ENCODE data around the gene TMED8. TPM values are rescaled to one million over a fixed set of nuclear protein-coding genes. Genes with fewer than 3 reads are reported as not detected.

TMED8 gene
- total RNA-seq, 1 experiment from 2014 or later = 21.2 TPM

- CTCF ChIA-PET = no interaction called here
- Histone ChIP-seq H3K9me2 (ENCODE audit: insufficient read depth) (no peaks in the 10 kb centered on the region), H3K4me1 (ENCODE audit: control insufficient read depth in 1 of 2, insufficient read depth in 2 of 2, low read length in 2 of 2) (peaks cover 3 to 5% of the 10 kb centered on the region in 2 experiments), H3K9ac (ENCODE audit: low read length) (no peak overlapping the region), H3K4me2 (ENCODE audit: low read length) (no peak overlapping the region), H3K27me3 (ENCODE audit: insufficient read depth, low read length) (no peaks in the 10 kb centered on the region), H3K36me3 (ENCODE audit: control insufficient read depth in 1 of 2, insufficient read depth in 2 of 2, low read length in 2 of 2) (no peaks in the 10 kb centered on the region; a peak in 1 of 4 replicates), H3K4me3 (replicated peaks in 1 of 2; ENCODE audit: low read depth in 1 of 2, low read length in 2 of 2) (no peak overlapping the region), H3K27ac (ENCODE audit: low read depth, low read length) (no peak overlapping the region), H4K20me1 (ENCODE audit: insufficient read depth) (no peaks in the 10 kb centered on the region), H3K9me3 (ENCODE audit: control insufficient read depth in 1 of 2, insufficient read depth in 1 of 2, low read depth in 1 of 2, low read length in 2 of 2) (no peaks in the 10 kb centered on the region), H2AFZ (ENCODE audit: low read depth, low read length, poor library complexity, severe bottlenecking) (no peak overlapping the region), H3K79me2 (ENCODE audit: insufficient read depth, low read length) (no peaks in the 10 kb centered on the region)
- POLR2A ChIA-PET = no interaction called here
- RAD21 ChIA-PET (ENCODE audit: low non-redundant PET in 1 of 2, low total read pairs in 2 of 2, uncharacterized antibody in 2 of 2, unreplicated experiment in 2 of 2) = no interaction called here
- no peak for DNase-seq (ENCODE audit: low read depth, low spot score)
- no peak for TF ChIP-seq EZH2phosphoT487 (IDR thresholded peaks at IDR 0.05; ENCODE audit: borderline replicate concordance)
- TF ChIP-seq SIN3A (IDR thresholded peaks at IDR 0.05; ENCODE audit: low read depth) = no peak
- TF ChIP-seq CEBPB (IDR thresholded peaks at IDR 0.05; ENCODE audit: low read depth) = no peak
- TF ChIP-seq POLR2AphosphoS5 (IDR thresholded peaks at IDR 0.05; ENCODE audit: low read depth, low read length) = no peak
- TF ChIP-seq MAX (IDR thresholded peaks at IDR 0.05) = no peak
- no peak for TF ChIP-seq JUND (IDR thresholded peaks at IDR 0.05)
- TF ChIP-seq TCF7L2 (IDR thresholded peaks at IDR 0.05; ENCODE audit: borderline replicate concordance, extremely low read depth, insufficient read depth, insufficient read length) = no peak
- no peak for TF ChIP-seq ELF1 (IDR thresholded peaks at IDR 0.05; ENCODE audit: borderline replicate concordance, low read depth)
- TF ChIP-seq, protein P1, sequence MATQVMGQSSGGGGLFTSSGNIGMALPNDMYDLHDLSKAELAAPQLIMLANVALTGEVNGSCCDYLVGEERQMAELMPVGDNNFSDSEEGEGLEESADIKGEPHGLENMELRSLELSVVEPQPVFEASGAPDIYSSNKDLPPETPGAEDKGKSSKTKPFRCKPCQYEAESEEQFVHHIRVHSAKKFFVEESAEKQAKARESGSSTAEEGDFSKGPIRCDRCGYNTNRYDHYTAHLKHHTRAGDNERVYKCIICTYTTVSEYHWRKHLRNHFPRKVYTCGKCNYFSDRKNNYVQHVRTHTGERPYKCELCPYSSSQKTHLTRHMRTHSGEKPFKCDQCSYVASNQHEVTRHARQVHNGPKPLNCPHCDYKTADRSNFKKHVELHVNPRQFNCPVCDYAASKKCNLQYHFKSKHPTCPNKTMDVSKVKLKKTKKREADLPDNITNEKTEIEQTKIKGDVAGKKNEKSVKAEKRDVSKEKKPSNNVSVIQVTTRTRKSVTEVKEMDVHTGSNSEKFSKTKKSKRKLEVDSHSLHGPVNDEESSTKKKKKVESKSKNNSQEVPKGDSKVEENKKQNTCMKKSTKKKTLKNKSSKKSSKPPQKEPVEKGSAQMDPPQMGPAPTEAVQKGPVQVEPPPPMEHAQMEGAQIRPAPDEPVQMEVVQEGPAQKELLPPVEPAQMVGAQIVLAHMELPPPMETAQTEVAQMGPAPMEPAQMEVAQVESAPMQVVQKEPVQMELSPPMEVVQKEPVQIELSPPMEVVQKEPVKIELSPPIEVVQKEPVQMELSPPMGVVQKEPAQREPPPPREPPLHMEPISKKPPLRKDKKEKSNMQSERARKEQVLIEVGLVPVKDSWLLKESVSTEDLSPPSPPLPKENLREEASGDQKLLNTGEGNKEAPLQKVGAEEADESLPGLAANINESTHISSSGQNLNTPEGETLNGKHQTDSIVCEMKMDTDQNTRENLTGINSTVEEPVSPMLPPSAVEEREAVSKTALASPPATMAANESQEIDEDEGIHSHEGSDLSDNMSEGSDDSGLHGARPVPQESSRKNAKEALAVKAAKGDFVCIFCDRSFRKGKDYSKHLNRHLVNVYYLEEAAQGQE (IDR thresholded peaks at IDR 0.05; ENCODE audit: low read depth) = no peak
- TF ChIP-seq ATF3 (IDR thresholded peaks at IDR 0.05) = no peak
- no peak for TF ChIP-seq CTCF (IDR thresholded peaks at IDR 0.05 in 2 of 3, conservative IDR thresholded peaks at IDR 0.05 in 1 of 3; ENCODE audit: borderline replicate concordance in 1 of 3, insufficient read depth in 1 of 3, low read depth in 2 of 3, low read length in 2 of 3)
- no peak for TF ChIP-seq ZBTB33 (IDR thresholded peaks at IDR 0.05; ENCODE audit: extremely low read depth, insufficient replicate concordance, low read length)
- no peak for TF ChIP-seq EZH2 (IDR thresholded peaks at IDR 0.05)
- TF ChIP-seq POLR2A (IDR thresholded peaks at IDR 0.05; ENCODE audit: borderline replicate concordance, extremely low read depth, insufficient read depth, insufficient read length) = no peak
- ATAC-seq = no peak
- no TSS peak for BruUV-seq (replicated peaks)
- intact Hi-C loops (cut with micrococcal nuclease) = loop anchor here (5.0 kb wide), 1 partner anchor 437 kb away; no protein-coding TSS in a partner anchor
Measured at GRCh38 chr14:77309131-77309530, 67.8 kb downstream of the TMED8 start.

Measured in HCT116 (cell line).